Stimulated activated CD4-positive, alpha-beta T cell treated with anti-CD3 and anti-CD28 coated beads, Interleukin-12 subunit alpha, Interleukin-12 subunit beta, amount 100 ng/mL, for 4 hours (primary cell): ENCODE data around the gene PTGDS.
A peak's percentile ranks its signal among the peaks of the same experiment; 100 is the strongest.

Experiments used
- DNase-seq: peaks from one replicate; pipeline ENCODE4 v3.0.0-alpha.2; 2020

The PTGDS gene

GRCh38 chr9:137011907-137012675 is 34.8 kb downstream of the PTGDS start:
- no peak for DNase-seq

GRCh38 chr9:137012694-137013570 is 35.6 kb downstream of the PTGDS start:
- no peak for DNase-seq

- no peak for DNase-seq
Measured at GRCh38 chr9:137013571-137013940, 36.3 kb downstream of the PTGDS start.

GRCh38 chr9:137014166-137014565 is 36.9 kb downstream of the PTGDS start:
- DNase-seq, result no peak

- no peak for DNase-seq
Measured at GRCh38 chr9:137014776-137015539, 37.7 kb downstream of the PTGDS start.

GRCh38 chr9:137015540-137015930 is 38.2 kb downstream of the PTGDS start:
- no peak for DNase-seq

- no peak for DNase-seq
Measured at GRCh38 chr9:137015976-137016375, 38.7 kb downstream of the PTGDS start.

GRCh38 chr9:137016436-137016835 is 39.1 kb downstream of the PTGDS start:
- DNase-seq, result no peak

- DNase-seq, result no peak
Measured at GRCh38 chr9:137017071-137017470, 39.8 kb downstream of the PTGDS start.

- DNase-seq, result no peak
Measured at GRCh38 chr9:137017791-137018497, 40.6 kb downstream of the PTGDS start.

- no peak for DNase-seq
Measured at GRCh38 chr9:137018761-137019559, 41.7 kb downstream of the PTGDS start.

- DNase-seq, result no peak
Measured at GRCh38 chr9:137019891-137020683, 42.8 kb downstream of the PTGDS start.

- DNase-seq, result no peak
Measured at GRCh38 chr9:137020771-137021567, 43.7 kb downstream of the PTGDS start.

GRCh38 chr9:137021568-137021978 is 44.3 kb downstream of the PTGDS start:
- no peak for DNase-seq

GRCh38 chr9:137021979-137022661 is 44.8 kb downstream of the PTGDS start:
- DNase-seq, result peak; percentile 68

- no peak for DNase-seq
Measured at GRCh38 chr9:137022662-137023008, 45.3 kb downstream of the PTGDS start.

- DNase-seq, result no peak
Measured at GRCh38 chr9:137023157-137023556, 45.9 kb downstream of the PTGDS start.

- no peak for DNase-seq
Measured at GRCh38 chr9:137023583-137023991, 46.3 kb downstream of the PTGDS start.

GRCh38 chr9:137025517-137025966 is 48.2 kb downstream of the PTGDS start:
- no peak for DNase-seq
